ENCODE data around the gene BICD1.

Gene BICD1

GRCh38 chr12:32253154-32253790 lies 146.6 kb downstream of the BICD1 start:
- TF ChIP-seq, protein P1, sequence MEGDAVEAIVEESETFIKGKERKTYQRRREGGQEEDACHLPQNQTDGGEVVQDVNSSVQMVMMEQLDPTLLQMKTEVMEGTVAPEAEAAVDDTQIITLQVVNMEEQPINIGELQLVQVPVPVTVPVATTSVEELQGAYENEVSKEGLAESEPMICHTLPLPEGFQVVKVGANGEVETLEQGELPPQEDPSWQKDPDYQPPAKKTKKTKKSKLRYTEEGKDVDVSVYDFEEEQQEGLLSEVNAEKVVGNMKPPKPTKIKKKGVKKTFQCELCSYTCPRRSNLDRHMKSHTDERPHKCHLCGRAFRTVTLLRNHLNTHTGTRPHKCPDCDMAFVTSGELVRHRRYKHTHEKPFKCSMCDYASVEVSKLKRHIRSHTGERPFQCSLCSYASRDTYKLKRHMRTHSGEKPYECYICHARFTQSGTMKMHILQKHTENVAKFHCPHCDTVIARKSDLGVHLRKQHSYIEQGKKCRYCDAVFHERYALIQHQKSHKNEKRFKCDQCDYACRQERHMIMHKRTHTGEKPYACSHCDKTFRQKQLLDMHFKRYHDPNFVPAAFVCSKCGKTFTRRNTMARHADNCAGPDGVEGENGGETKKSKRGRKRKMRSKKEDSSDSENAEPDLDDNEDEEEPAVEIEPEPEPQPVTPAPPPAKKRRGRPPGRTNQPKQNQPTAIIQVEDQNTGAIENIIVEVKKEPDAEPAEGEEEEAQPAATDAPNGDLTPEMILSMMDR (IDR thresholded peaks at IDR 0.05; ENCODE audit: low read depth, low read length): no peak
- H3K4me3 ChIP-seq (ENCODE audit: low read depth, low read length): no peak overlapping the region

DNA sequence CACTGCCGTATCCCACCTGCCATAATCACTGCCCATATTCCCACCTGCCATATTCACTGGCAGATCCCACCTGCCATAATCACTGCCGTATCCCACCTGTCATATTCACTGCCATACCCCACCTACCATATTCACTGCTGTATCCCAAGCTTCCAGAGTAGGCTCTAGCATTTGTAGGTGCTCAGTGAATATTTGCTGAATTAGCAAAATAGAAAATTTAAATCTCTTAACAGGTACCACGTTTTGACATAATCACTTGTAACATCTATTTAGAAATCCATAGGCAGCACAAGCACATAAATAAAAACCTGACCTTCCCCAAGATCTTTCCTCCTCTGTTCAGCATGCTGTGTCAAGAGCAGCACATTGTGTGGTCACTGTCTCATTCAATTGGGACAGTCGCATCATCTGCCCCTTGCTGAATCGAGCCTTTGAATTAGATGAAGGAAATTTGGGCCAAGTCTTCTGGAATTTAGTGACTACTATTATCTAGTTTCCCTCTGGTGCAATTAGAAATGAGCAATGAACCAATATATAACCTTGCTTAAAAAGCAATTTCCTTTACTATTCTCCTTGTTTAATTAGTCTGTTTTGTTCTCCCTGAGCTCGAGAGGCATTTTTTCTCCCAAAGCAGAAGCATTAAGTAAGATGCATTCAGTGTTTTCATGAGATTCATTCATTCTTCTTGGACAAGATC lies 147.8 kb downstream of the BICD1 start:
- H3K4me3 ChIP-seq (ENCODE audit: low read depth, low read length): no peak overlapping the region
- TF ChIP-seq, protein P1 (IDR thresholded peaks at IDR 0.05; ENCODE audit: low read depth, low read length): no peak

DNA sequence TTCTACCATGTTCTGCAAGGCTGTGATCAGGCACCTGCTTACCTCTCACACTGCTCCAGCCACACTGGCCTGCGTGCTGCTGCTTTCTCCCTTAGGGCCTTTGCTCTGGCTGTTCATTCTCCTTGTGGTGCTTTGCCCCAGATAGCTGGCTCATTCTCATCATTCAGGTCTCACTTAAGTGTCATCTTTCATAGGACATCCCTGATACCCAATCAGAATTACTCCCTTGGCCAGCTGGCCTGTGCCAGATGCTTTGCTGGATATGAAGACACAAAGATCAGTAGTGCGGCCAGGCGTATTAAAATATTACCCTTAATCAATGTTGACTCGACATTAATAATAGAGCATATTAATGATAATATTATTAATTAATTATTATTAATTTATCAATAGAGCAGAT lies 148.9 kb downstream of the BICD1 start:
- TF ChIP-seq, protein P1 (IDR thresholded peaks at IDR 0.05; ENCODE audit: low read depth, low read length): no peak
- H3K4me3 ChIP-seq (ENCODE audit: low read depth, low read length): no peak overlapping the region

DNA sequence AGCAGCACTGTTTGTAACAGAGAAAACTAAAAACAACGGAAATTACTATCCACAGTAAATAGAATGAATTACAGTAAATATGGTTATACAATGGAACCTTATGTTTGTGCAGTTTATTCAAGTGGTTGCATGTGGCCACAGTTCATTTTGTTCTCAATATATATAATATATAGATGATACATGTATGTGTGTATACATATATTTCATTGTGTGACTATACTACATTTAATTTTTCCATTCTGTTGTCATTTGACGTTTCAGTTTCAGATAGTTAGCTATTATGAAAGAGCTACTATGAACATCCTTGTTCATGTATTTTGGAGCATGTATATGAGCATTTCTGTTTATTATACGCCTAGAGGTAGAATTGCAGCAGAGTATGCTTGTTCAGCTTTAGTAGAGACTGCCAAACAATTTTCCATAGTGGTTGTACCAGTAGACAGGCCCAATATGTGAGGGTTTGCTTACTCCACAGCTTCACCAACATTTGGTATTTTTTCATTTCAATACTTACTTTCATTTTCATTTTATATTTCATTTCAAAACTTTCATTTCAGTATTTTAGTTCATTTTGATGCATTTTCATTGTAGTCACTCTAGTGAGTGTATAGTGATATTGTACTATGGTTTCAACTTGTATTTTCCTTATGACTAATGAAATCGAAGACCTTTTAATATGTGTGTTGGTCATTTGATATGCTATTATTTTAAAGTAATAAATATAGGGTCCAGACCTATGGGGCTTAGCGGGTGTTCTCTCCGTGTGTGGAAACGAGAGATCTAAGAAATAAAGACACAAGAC lies 151.2 kb downstream of the BICD1 start:
- TF ChIP-seq, protein P1 (IDR thresholded peaks at IDR 0.05; ENCODE audit: low read depth, low read length): no peak
- H3K4me3 ChIP-seq (ENCODE audit: low read depth, low read length): no peak overlapping the region

GRCh38 chr12:32260696-32261095 lies 154.0 kb downstream of the BICD1 start:
- TF ChIP-seq, protein P1 (IDR thresholded peaks at IDR 0.05; ENCODE audit: low read depth, low read length): no peak
- H3K4me3 ChIP-seq (ENCODE audit: low read depth, low read length): no peak overlapping the region

DNA sequence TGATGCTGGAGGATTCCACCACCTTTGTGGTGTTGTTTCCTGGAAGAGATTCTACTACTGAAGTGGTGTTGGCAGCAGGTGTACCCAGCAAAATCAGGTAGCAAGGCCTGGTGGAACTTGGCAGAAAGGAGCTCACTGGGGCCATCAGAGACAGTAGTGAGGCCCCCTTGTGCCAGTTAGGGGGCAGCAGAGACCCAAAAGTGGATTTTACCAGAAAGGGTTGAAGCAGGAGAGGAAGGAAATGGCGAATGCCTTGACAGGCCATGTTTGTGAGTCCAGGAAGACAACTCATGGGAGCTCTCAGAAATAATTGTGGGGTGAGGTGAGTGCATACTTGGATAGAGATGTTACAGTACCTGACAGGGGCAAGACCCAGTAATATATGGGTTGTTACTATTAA lies 155.0 kb downstream of the BICD1 start:
- no peak overlapping the region for H3K4me3 ChIP-seq (ENCODE audit: low read depth, low read length)

More for the DNA sequence above, 155.0 kb downstream of the BICD1 start:
- TF ChIP-seq, protein P1 (IDR thresholded peaks at IDR 0.05; ENCODE audit: low read depth, low read length): no peak
